GM19035 (cell line): ENCODE results near the gene RAC2.

ENCODE experiments used
- ATAC-seq: cut with Tn5 transposase; IDR thresholded peaks from one replicate; pipeline ENCODE4 v1.9.1; 2021; ENCODE audit not compliant: unreplicated experiment

Gene RAC2

GRCh38 chr22:37222440-37222971 is 21.6 kb downstream of the RAC2 start:
- no peak for ATAC-seq

- ATAC-seq: no peak
Measured at GRCh38 chr22:37221424-37222333, 22.4 kb downstream of the RAC2 start.

- no peak for ATAC-seq
Measured at GRCh38 chr22:37220543-37220981, 23.5 kb downstream of the RAC2 start.

- no peak for ATAC-seq
Measured at GRCh38 chr22:37219533-37219932, 24.5 kb downstream of the RAC2 start.

- ATAC-seq: peak; percentile 75
Measured at GRCh38 chr22:37218771-37219411, 25.2 kb downstream of the RAC2 start.

- no peak for ATAC-seq
Measured at GRCh38 chr22:37218399-37218770, 25.7 kb downstream of the RAC2 start.

GRCh38 chr22:37215890-37216289 is 28.2 kb downstream of the RAC2 start:
- ATAC-seq: no peak

- no peak for ATAC-seq
Measured at GRCh38 chr22:37214731-37215030, 29.4 kb downstream of the RAC2 start.

- ATAC-seq: no peak
Measured at GRCh38 chr22:37213941-37214730, 29.9 kb downstream of the RAC2 start.

- ATAC-seq: no peak
Measured at GRCh38 chr22:37213218-37213855, 30.7 kb downstream of the RAC2 start.

- ATAC-seq: no peak
Measured at GRCh38 chr22:37212174-37212906, 31.7 kb downstream of the RAC2 start, which contains the start of gene SSTR3. Gene SSTR3, minus strand, starts transcription at chr22:37212477. Its CDS starts 4,674 bp downstream, at chr22:37207803.

GRCh38 chr22:37211866-37212173 is 32.2 kb downstream of the RAC2 start:
- ATAC-seq: no peak

- no peak for ATAC-seq
Measured at GRCh38 chr22:37211075-37211865, 32.8 kb downstream of the RAC2 start.

GRCh38 chr22:37210041-37210803 is 33.8 kb downstream of the RAC2 start:
- ATAC-seq: no peak

GRCh38 chr22:37209140-37209845 is 34.8 kb downstream of the RAC2 start:
- no peak for ATAC-seq

GRCh38 chr22:37208401-37209139 is 35.5 kb downstream of the RAC2 start:
- no peak for ATAC-seq

- no peak for ATAC-seq
Measured at GRCh38 chr22:37207981-37208380, 36.1 kb downstream of the RAC2 start.
